GM18868 (cell line): ENCODE measurements around the gene RALGPS1.
"Not testable (repeated sequence)": the region's sequence is repeated elsewhere in the genome, so short reads cannot be mapped to it uniquely, and the experiment has no call there.

Experiments used
- ATAC-seq: cut with Tn5 transposase; IDR thresholded peaks from one replicate; pipeline ENCODE4 v1.9.1; 2021; ENCODE audit warnings: mild to moderate bottlenecking, moderate library complexity; ENCODE audit not compliant: unreplicated experiment

Gene RALGPS1

GRCh38 chr9:127168756-127169574 lies 254.4 kb downstream of the RALGPS1 start:
- ATAC-seq, result no peak

- ATAC-seq, result no peak
Observed at GRCh38 chr9:127169575-127169883, 254.9 kb downstream of the RALGPS1 start.

- ATAC-seq, result no peak
Observed at GRCh38 chr9:127170103-127170502, 255.5 kb downstream of the RALGPS1 start.

GRCh38 chr9:127170652-127171051 lies 256.1 kb downstream of the RALGPS1 start:
- ATAC-seq, result no peak

GRCh38 chr9:127171348-127171747 lies 256.8 kb downstream of the RALGPS1 start:
- not testable (repeated sequence) for ATAC-seq

- no peak for ATAC-seq
Observed at GRCh38 chr9:127172066-127172707, 257.6 kb downstream of the RALGPS1 start.

- no peak for ATAC-seq
Observed at GRCh38 chr9:127173063-127173462, 258.5 kb downstream of the RALGPS1 start.

- no peak for ATAC-seq
Observed at GRCh38 chr9:127174386-127175318, 260.1 kb downstream of the RALGPS1 start.

GRCh38 chr9:127175319-127175715 lies 260.7 kb downstream of the RALGPS1 start:
- ATAC-seq, result no peak

GRCh38 chr9:127175764-127176163 lies 261.2 kb downstream of the RALGPS1 start:
- no peak for ATAC-seq

- no peak for ATAC-seq
Observed at GRCh38 chr9:127176631-127177030, 262.0 kb downstream of the RALGPS1 start.

- ATAC-seq, result no peak
Observed at GRCh38 chr9:127177231-127177630, 262.6 kb downstream of the RALGPS1 start.

GRCh38 chr9:127177665-127178265 lies 263.2 kb downstream of the RALGPS1 start:
- no peak for ATAC-seq

GRCh38 chr9:127178686-127179632 lies 264.4 kb downstream of the RALGPS1 start:
- ATAC-seq, result no peak

GRCh38 chr9:127179633-127180441 lies 265.3 kb downstream of the RALGPS1 start:
- no peak for ATAC-seq

GRCh38 chr9:127180457-127181314 lies 266.1 kb downstream of the RALGPS1 start:
- no peak for ATAC-seq

GRCh38 chr9:127181315-127181580 lies 266.7 kb downstream of the RALGPS1 start:
- ATAC-seq, result no peak

GRCh38 chr9:127181595-127182190 lies 267.1 kb downstream of the RALGPS1 start:
- ATAC-seq, result no peak
